Astrocyte (in vitro differentiated cells and primary cell): ENCODE measurements around the gene DELE1. TPM values are rescaled to one million over a fixed set of nuclear protein-coding genes. Genes with fewer than 3 reads are reported as not detected.

Experiments used
- DNase-seq: peaks from one replicate; pipeline ENCODE4 v3.0.0-alpha.2; 2010; ENCODE audit warnings: low read depth
- FAIRE-seq: peaks from 2 replicates; lab custom pipeline; 2011; peaks lifted over from hg19 to GRCh38; lab: Jason Lieb, UNC
- H2AFZ ChIP-seq: 2 replicates; pipeline ENCODE4 v1.6.0; 2012; ENCODE audit warnings: low read depth, low read length, inconsistent platforms
- H3K27ac ChIP-seq: 2 replicates; pipeline ENCODE4 v1.5.1; 2011; ENCODE audit warnings: low read depth, low read length, inconsistent platforms
- H3K27me3 ChIP-seq: 2 replicates; pipeline ENCODE4 v1.6.0; 2011; ENCODE audit warnings: low read length, inconsistent platforms; ENCODE audit not compliant: insufficient read depth
- H3K36me3 ChIP-seq: 2 replicates; pipeline ENCODE4 v1.5.1; 2011; ENCODE audit warnings: low read length, inconsistent platforms; ENCODE audit not compliant: insufficient read depth
- H3K4me1 ChIP-seq: 2 replicates; pipeline ENCODE4 v1.5.1; 2011; ENCODE audit warnings: low read length, inconsistent platforms; ENCODE audit not compliant: insufficient read depth
- H3K4me2 ChIP-seq: 2 replicates; pipeline ENCODE4 v1.6.0; 2012; ENCODE audit warnings: low read length, inconsistent platforms
- H3K4me3 ChIP-seq: 2 replicates; pipeline ENCODE4 v1.5.1; 2011; ENCODE audit warnings: low read depth, mild to moderate bottlenecking, low read length, inconsistent platforms; ENCODE audit not compliant: insufficient read depth
- H3K79me2 ChIP-seq: 2 replicates; pipeline ENCODE4 v1.6.0; 2012; ENCODE audit warnings: mild to moderate bottlenecking, low read length, inconsistent platforms; ENCODE audit not compliant: insufficient read depth
- H3K9ac ChIP-seq: 2 replicates; pipeline ENCODE4 v1.6.0; 2012; ENCODE audit warnings: mild to moderate bottlenecking, low read length, inconsistent platforms
- H3K9me3 ChIP-seq: 2 replicates; pipeline ENCODE4 v1.5.1; 2012; ENCODE audit warnings: low read depth, mild to moderate bottlenecking, low read length, inconsistent platforms; ENCODE audit not compliant: insufficient read depth
- H4K20me1 ChIP-seq: 2 replicates; pipeline ENCODE4 v1.6.0; 2012; ENCODE audit warnings: low read length, inconsistent platforms; ENCODE audit not compliant: insufficient read depth
- H3K27ac Mint-ChIP-seq: one replicate; pipeline ENCODE4 v1.8.0; 2021; ENCODE audit warnings: mild to moderate bottlenecking, mixed read lengths; ENCODE audit not compliant: unreplicated experiment
- H3K27me3 Mint-ChIP-seq: one replicate; pipeline ENCODE4 v1.8.0; 2021; ENCODE audit warnings: low read depth, mixed read lengths; ENCODE audit not compliant: unreplicated experiment
- H3K36me3 Mint-ChIP-seq: one replicate; pipeline ENCODE4 v1.8.0; 2021; ENCODE audit warnings: low read depth, mixed read lengths; ENCODE audit not compliant: unreplicated experiment
- H3K4me1 Mint-ChIP-seq: one replicate; pipeline ENCODE4 v1.8.0; 2021; ENCODE audit warnings: low read depth, mixed read lengths; ENCODE audit not compliant: unreplicated experiment
- H3K4me3 Mint-ChIP-seq: one replicate; pipeline ENCODE4 v1.8.0; 2021; ENCODE audit warnings: mild to moderate bottlenecking, moderate library complexity, mixed read lengths; ENCODE audit not compliant: unreplicated experiment
- H3K9me3 Mint-ChIP-seq: one replicate; pipeline ENCODE4 v1.8.0; 2021; ENCODE audit warnings: mild to moderate bottlenecking, mixed read lengths; ENCODE audit not compliant: unreplicated experiment
- EZH2 ChIP-seq: IDR thresholded peaks from 2 replicates; pipeline ENCODE4 v1.6.1; 2012; ENCODE audit warnings: mild to moderate bottlenecking, low read length, inconsistent platforms; ENCODE audit not compliant: insufficient read depth
- total RNA-seq: library from RNA; stranded (reverse); gene quantifications from 2 replicates; pipeline ENCODE4 v1.2.1, GENCODE V29; 2021
- TF ChIP-seq, protein P1 (sequence below): IDR thresholded peaks from 2 replicates; pipeline ENCODE4 v1.5.1; 2011; ENCODE audit warnings: low read depth, mild to moderate bottlenecking, inconsistent platforms, low read length, moderate library complexity; ENCODE audit not compliant: insufficient read depth

The DELE1 gene
- total RNA-seq, 1 donor from 2014 or later, result 37.6 TPM

DNA sequence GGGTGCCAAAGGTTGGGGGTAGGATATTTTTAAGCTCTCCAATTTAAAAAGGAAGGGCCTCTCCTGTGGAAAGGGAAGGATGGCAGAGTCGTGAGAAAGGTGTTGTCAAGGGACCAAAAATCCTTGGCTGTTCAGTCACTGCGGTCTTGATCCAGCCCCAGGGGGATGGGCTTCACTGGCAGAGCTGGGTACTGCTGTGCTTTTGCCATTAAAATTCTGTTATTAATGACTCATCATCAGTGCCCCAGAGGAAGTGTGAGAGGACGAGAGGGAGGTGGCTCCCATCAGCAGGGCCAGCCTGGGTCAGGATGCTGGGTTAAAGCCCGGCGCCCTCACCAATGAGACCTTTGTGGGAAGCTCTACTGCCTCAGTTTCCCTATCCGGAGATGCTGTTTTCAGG, 17.6 kb downstream of the DELE1 start:
- no peak overlapping the region for H3K4me2 ChIP-seq
- H3K9me3 Mint-ChIP-seq, result peaks cover 2% of the 10 kb centered on the region
- no peak for FAIRE-seq
- peaks cover 10% of the 10 kb centered on the region for H3K36me3 ChIP-seq
- no peaks in the 10 kb centered on the region for H3K79me2 ChIP-seq
- H3K27ac Mint-ChIP-seq, result no peak overlapping the region
- no peak for TF ChIP-seq EZH2
- TF ChIP-seq, protein P1, sequence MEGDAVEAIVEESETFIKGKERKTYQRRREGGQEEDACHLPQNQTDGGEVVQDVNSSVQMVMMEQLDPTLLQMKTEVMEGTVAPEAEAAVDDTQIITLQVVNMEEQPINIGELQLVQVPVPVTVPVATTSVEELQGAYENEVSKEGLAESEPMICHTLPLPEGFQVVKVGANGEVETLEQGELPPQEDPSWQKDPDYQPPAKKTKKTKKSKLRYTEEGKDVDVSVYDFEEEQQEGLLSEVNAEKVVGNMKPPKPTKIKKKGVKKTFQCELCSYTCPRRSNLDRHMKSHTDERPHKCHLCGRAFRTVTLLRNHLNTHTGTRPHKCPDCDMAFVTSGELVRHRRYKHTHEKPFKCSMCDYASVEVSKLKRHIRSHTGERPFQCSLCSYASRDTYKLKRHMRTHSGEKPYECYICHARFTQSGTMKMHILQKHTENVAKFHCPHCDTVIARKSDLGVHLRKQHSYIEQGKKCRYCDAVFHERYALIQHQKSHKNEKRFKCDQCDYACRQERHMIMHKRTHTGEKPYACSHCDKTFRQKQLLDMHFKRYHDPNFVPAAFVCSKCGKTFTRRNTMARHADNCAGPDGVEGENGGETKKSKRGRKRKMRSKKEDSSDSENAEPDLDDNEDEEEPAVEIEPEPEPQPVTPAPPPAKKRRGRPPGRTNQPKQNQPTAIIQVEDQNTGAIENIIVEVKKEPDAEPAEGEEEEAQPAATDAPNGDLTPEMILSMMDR, result no peak
- H3K27ac ChIP-seq, result no peak overlapping the region
- H3K36me3 Mint-ChIP-seq, result peaks cover 13% of the 10 kb centered on the region
- H3K9ac ChIP-seq, result no peak overlapping the region
- no peak overlapping the region for H2AFZ ChIP-seq
- no peak overlapping the region for H3K4me3 ChIP-seq
- peaks cover 13% of the 10 kb centered on the region for H3K4me1 Mint-ChIP-seq
- peak; percentile 16 for DNase-seq
- H4K20me1 ChIP-seq, result no peaks in the 10 kb centered on the region
- no peaks in the 10 kb centered on the region for H3K9me3 ChIP-seq
- peaks cover 6% of the 10 kb centered on the region for H3K4me1 ChIP-seq
- no peaks in the 10 kb centered on the region for H3K27me3 Mint-ChIP-seq
- peaks cover 8% of the 10 kb centered on the region for H3K27me3 ChIP-seq
- no peak overlapping the region for H3K4me3 Mint-ChIP-seq

DNA sequence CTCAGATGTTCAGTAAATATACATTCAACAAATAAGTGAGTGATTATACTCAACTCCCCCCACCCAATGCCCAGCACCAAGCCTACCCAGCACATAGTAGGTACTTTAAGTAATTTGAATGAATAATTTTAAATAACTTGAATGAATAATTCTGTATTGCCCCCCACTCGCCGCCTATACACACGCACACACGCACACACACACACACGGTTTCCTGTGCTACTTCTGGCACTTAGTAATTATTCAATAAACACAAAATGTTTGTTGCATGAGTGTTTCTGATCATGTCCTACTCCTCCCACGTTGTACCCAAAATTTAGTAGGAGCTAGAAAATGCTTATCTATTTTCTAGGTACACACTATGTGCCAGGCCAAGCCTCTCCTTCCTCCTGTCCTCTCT, 18.1 kb downstream of the DELE1 start:
- TF ChIP-seq, protein P1, result no peak
- no peak for TF ChIP-seq EZH2
- Mint-ChIP-seq H3K4me1 (peaks cover 13% of the 10 kb centered on the region), H3K4me3 (no peak overlapping the region), H3K36me3 (peaks cover 13% of the 10 kb centered on the region), H3K27ac (no peak overlapping the region), H3K9me3 (peaks cover 2% of the 10 kb centered on the region), H3K27me3 (no peaks in the 10 kb centered on the region)
- Histone ChIP-seq H3K9ac (no peak overlapping the region), H3K4me3 (no peak overlapping the region), H3K36me3 (peaks cover 8% of the 10 kb centered on the region), H3K79me2 (no peaks in the 10 kb centered on the region), H3K27me3 (peaks cover 8% of the 10 kb centered on the region), H4K20me1 (no peaks in the 10 kb centered on the region), H3K4me1 (peaks cover 6% of the 10 kb centered on the region), H3K27ac (no peak overlapping the region), H3K4me2 (no peak overlapping the region), H2AFZ (no peak overlapping the region), H3K9me3 (no peaks in the 10 kb centered on the region)
- DNase-seq (no peak), FAIRE-seq (no peak)

DNA sequence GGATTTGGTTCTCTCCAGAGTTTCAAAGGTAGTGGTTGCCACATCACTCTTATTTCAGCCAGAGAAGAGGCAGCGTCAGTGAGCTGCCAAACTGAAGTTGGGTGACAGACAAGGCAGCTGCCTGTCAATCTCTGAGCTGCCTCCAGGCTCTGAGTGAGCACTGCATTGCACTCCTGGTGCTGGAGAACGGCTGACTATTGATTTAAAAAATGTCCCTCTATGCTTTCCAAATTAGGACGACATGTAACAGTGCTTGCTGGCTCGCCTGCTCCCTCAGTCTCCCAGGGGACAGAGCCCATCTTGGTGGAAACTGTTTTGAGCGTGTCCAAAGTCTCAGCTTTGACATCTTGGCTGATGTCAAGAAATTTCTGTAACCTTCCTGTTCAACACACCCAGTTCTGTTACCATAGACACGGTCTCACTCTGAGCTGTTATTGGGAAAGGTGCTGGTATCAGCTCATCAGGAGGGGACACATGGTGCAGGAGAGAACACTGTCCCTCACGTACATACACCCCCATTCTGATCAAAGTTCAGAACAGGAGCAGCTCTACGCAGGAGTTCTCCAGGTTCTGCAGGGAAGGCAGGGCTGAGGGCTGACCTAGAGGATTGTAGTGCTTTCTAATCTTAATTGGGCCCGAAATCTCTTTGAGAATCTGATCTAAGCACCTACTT, 18.6 kb downstream of the DELE1 start:
- Mint-ChIP-seq H3K36me3 (peaks cover 13% of the 10 kb centered on the region), H3K27ac (no peak overlapping the region)
- FAIRE-seq, result no peak

More for the DNA sequence above, 18.6 kb downstream of the DELE1 start:
- DNase-seq, result no peak
- H2AFZ ChIP-seq, result no peak overlapping the region
- TF ChIP-seq EZH2, result no peak
- TF ChIP-seq, protein P1, result no peak
- H3K9me3 ChIP-seq, result no peaks in the 10 kb centered on the region
- Mint-ChIP-seq H3K4me3 (no peak overlapping the region), H3K4me1 (peaks cover 13% of the 10 kb centered on the region), H3K27me3 (peaks cover 4% of the 10 kb centered on the region), H3K9me3 (peaks cover 2% of the 10 kb centered on the region)
- H3K79me2 ChIP-seq, result no peaks in the 10 kb centered on the region
- H3K27ac ChIP-seq, result no peak overlapping the region
- H3K4me2 ChIP-seq, result no peak overlapping the region
- peaks cover 5% of the 10 kb centered on the region for H3K36me3 ChIP-seq
- H3K9ac ChIP-seq, result no peak overlapping the region
- no peaks in the 10 kb centered on the region for H4K20me1 ChIP-seq
- H3K4me3 ChIP-seq, result no peak overlapping the region
- H3K27me3 ChIP-seq, result peaks cover 8% of the 10 kb centered on the region
- peaks cover 6% of the 10 kb centered on the region for H3K4me1 ChIP-seq
